GM10847 (cell line): ENCODE measurements around the gene OSTF1.

Experiments
- POLR2A ChIP-seq: IDR thresholded peaks from 2 replicates; pipeline ENCODE4 v1.6.1; 2011; ENCODE audit not compliant: insufficient read length; ENCODE audit errors: extremely low read depth

OSTF1 gene

GRCh38 chr9:75104607-75105006, 16.3 kb downstream of the OSTF1 start:
- no peak for TF ChIP-seq POLR2A

- TF ChIP-seq POLR2A = no peak
Measured at GRCh38 chr9:75105019-75105540, 16.8 kb downstream of the OSTF1 start.

- no peak for TF ChIP-seq POLR2A
Measured at GRCh38 chr9:75105841-75106240, 17.5 kb downstream of the OSTF1 start.

- TF ChIP-seq POLR2A = no peak
Measured at GRCh38 chr9:75106857-75107256, 18.5 kb downstream of the OSTF1 start.

- TF ChIP-seq POLR2A = no peak
Measured at GRCh38 chr9:75108571-75108970, 20.3 kb downstream of the OSTF1 start.

GRCh38 chr9:75109210-75109839, 21.0 kb downstream of the OSTF1 start:
- no peak for TF ChIP-seq POLR2A

- TF ChIP-seq POLR2A = no peak
Measured at GRCh38 chr9:75111019-75111622, 22.8 kb downstream of the OSTF1 start.

- no peak for TF ChIP-seq POLR2A
Measured at GRCh38 chr9:75112789-75113188, 24.5 kb downstream of the OSTF1 start.

- no peak for TF ChIP-seq POLR2A
Measured at GRCh38 chr9:75116306-75116705, 28.0 kb downstream of the OSTF1 start.

GRCh38 chr9:75117564-75117963, 29.2 kb downstream of the OSTF1 start:
- TF ChIP-seq POLR2A = no peak

GRCh38 chr9:75120686-75121085, 32.4 kb downstream of the OSTF1 start:
- TF ChIP-seq POLR2A = no peak

- no peak for TF ChIP-seq POLR2A
Measured at GRCh38 chr9:75121914-75122558, 33.7 kb downstream of the OSTF1 start.

GRCh38 chr9:75123696-75124095, 35.4 kb downstream of the OSTF1 start:
- no peak for TF ChIP-seq POLR2A

GRCh38 chr9:75128535-75128934, 40.2 kb downstream of the OSTF1 start:
- TF ChIP-seq POLR2A = no peak

GRCh38 chr9:75130172-75130571, 41.9 kb downstream of the OSTF1 start:
- no peak for TF ChIP-seq POLR2A

GRCh38 chr9:75130621-75131230, 42.4 kb downstream of the OSTF1 start:
- no peak for TF ChIP-seq POLR2A
